ENCODE data around the gene PIP.
A peak's percentile ranks its signal among the peaks of the same experiment; 100 is the strongest.
"Not testable (repeated sequence)": the region's sequence is repeated elsewhere in the genome, so short reads cannot be mapped to it uniquely, and the experiment has no call there.

Gene PIP

GRCh38 chr7:143180771-143181170 is 48.9 kb downstream of the PIP start:
- not testable (repeated sequence) for DNase-seq

DNA sequence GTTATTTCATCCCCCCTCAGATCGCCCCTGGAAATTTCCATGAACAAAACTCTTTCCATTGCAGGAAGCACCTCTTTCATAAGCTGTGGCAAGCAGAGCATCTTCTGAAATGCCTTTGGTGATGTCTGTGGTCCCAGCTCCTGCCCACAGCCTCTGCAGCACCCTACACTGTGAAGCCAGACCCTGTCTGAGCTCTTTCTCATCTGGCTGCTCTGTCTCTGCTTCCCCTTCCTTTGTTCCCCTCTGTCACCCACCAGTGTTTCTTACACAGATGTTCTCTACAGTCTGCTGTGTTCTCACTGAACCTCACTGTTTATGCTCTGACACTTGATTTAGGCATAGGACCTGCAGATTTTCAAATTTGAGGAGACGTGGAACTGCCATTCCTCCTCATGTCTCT is 49.5 kb downstream of the PIP start:
- peak; percentile 2 for DNase-seq

DNA sequence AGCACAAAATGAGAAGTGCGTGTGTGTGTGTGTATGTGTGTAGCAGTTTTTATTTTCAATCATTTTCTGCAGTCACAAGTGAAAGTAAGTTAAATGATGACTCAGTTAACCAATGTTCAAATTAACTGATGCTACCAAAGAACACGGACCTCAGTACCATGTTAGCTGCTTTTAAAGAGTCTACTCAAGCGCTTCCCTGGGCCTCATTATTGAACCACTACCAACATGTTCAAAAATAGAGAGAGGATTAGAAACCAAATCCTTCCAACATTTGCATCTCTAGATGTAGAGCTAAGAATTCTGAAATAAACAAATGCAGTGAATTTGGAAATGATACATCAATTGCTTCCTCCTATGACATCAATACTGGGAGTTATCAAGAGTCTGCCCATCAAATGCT is 51.1 kb downstream of the PIP start, which contains the start of gene TAS2R39:
TAS2R39 (plus strand) TSS at position 396 of the 400 bp plus-strand sequence; CDS start at position 396, 0 bp downstream.
- no peak for DNase-seq

- no peak for DNase-seq
Measured at GRCh38 chr7:143185551-143185950, 53.7 kb downstream of the PIP start.

DNA sequence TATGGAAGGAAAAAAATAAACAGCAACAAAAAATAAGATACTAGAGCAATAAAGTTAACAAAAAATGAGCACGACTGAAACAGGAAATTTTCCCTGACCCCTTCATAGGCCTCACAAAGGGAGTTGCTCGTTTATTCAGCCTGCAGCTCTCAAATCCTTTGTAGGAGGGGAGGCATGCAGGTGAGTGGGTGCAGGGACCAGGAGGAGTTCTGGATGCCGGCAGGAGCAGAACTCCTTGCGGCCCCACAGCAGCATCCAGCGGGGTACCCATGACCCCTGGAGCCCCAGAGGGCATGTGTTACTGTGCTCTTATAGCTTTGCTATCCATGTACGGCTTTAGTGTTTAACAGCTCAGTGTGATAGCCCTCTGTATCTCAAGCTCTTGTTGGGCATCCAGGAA is 57.1 kb downstream of the PIP start:
- DNase-seq: no peak
